ENCODE results near the gene MAP4K2.

- TF ChIP-seq CTCF (IDR thresholded peaks at IDR 0.05) (no peak), POLR2A (IDR thresholded peaks at IDR 0.05) (no peak)
These were observed 32.9 kb downstream of the MAP4K2 start for GRCh38 chr11:64770120-64770519.
